ENCODE measurements around the gene ADARB1.

Gene ADARB1

DNA sequence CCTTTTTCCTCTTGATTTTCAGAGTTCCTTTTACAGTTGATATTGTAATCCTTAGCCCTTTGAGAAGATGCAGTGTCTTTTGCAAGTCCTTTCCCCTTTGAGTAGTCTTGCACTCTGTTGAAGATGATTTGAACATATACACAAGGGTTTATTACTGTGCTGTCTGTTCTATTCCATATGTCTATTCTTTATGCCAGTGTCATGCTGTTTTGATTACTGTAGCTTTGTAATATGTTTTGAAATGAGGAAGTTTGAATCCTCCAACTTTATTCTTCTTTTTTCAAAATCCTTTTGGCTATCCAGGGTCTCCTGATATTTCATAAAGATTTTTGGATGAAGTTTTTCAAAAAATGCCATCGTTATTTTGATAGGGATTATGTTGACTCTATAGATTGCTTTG, 112.3 kb downstream of the ADARB1 start:
- no peaks in the 10 kb centered on the region for H3K36me3 ChIP-seq (ENCODE audit: control insufficient read depth, insufficient read depth, low read length)
- no peak overlapping the region for H3K4me3 ChIP-seq (replicated peaks; ENCODE audit: low read depth, low read length)
- TF ChIP-seq, protein P1, sequence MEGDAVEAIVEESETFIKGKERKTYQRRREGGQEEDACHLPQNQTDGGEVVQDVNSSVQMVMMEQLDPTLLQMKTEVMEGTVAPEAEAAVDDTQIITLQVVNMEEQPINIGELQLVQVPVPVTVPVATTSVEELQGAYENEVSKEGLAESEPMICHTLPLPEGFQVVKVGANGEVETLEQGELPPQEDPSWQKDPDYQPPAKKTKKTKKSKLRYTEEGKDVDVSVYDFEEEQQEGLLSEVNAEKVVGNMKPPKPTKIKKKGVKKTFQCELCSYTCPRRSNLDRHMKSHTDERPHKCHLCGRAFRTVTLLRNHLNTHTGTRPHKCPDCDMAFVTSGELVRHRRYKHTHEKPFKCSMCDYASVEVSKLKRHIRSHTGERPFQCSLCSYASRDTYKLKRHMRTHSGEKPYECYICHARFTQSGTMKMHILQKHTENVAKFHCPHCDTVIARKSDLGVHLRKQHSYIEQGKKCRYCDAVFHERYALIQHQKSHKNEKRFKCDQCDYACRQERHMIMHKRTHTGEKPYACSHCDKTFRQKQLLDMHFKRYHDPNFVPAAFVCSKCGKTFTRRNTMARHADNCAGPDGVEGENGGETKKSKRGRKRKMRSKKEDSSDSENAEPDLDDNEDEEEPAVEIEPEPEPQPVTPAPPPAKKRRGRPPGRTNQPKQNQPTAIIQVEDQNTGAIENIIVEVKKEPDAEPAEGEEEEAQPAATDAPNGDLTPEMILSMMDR (IDR thresholded peaks at IDR 0.05; ENCODE audit: insufficient read depth, low read length, poor library complexity, severe bottlenecking) = no peak
- H3K27me3 ChIP-seq (replicated peaks; ENCODE audit: control insufficient read depth, insufficient read depth, low read length) = no peaks in the 10 kb centered on the region; the same call in 1 of the 2 replicates
- DNase-seq (ENCODE audit: extremely low read depth, insufficient read length) = no peak

DNA sequence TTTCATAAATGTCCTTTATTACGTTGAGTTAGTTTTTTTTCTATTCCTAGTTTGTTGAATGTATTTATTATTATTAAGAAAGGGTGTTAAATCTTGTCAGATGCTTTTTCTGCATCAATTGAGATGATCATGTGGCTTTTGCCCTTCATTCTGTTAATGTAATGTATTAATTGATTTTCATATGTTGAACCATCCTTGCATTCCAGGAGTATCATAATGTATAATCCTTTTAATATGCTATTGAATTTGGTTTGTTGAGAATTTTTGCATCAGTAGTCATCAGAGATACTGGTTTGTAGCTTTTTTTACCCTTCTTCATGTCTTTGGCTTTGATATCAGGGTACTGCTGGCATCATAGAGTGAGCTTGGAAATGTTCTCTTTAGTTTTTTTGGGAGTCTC, 113.3 kb downstream of the ADARB1 start:
- DNase-seq (ENCODE audit: extremely low read depth, insufficient read length) = no peak
- H3K4me3 ChIP-seq (replicated peaks; ENCODE audit: low read depth, low read length) = no peak overlapping the region
- TF ChIP-seq, protein P1 (IDR thresholded peaks at IDR 0.05; ENCODE audit: insufficient read depth, low read length, poor library complexity, severe bottlenecking) = no peak
- no peaks in the 10 kb centered on the region for H3K36me3 ChIP-seq (ENCODE audit: control insufficient read depth, insufficient read depth, low read length)
- H3K27me3 ChIP-seq (replicated peaks; ENCODE audit: control insufficient read depth, insufficient read depth, low read length) = no peaks in the 10 kb centered on the region

DNA sequence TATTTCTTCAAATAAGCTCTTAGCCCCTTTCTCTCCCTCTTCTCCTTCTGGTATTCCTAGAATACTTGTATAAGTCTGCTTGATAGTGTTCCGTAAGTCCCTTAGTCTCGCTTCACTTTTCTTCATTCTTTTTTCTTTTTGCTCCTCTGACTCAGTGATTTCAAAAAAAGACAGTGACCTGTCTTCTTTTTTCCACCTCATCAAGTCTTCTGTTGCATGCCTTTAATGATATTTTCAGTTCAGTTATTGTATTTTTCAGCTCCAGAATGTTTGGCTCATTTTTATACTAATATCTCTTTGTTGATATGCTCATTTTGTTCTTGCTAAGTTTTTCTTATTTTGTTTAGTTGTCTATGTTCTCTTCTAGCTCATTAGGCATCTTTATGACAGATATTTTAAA, 115.6 kb downstream of the ADARB1 start:
- Histone ChIP-seq H3K4me3 (replicated peaks; ENCODE audit: low read depth, low read length) (no peak overlapping the region), H3K36me3 (ENCODE audit: control insufficient read depth, insufficient read depth, low read length) (no peaks in the 10 kb centered on the region), H3K27me3 (replicated peaks; ENCODE audit: control insufficient read depth, insufficient read depth, low read length) (no peaks in the 10 kb centered on the region)
- TF ChIP-seq, protein P1 (IDR thresholded peaks at IDR 0.05; ENCODE audit: insufficient read depth, low read length, poor library complexity, severe bottlenecking) = no peak
- no peak for DNase-seq (ENCODE audit: extremely low read depth, insufficient read length)

DNA sequence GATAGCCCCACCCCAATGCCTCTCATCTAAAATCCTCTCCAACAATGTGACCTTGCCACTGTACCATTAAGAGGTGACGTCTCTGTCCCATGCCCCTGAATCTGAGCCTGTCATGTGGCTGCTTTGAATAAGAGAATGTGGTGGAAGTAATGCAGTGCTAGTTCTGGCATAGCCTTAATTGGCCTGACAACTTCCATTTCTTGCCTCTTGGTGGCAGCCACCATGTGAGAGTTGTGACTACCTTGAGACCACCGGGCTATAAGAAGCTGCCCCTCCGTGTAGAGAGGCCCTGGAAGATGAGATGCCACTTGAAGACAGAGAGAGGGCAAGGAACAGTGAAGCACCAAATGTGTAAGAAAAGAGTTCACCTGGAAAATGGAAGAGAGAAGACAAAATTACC, 118.0 kb downstream of the ADARB1 start:
- Histone ChIP-seq H3K36me3 (ENCODE audit: control insufficient read depth, insufficient read depth, low read length) (no peaks in the 10 kb centered on the region), H3K27me3 (replicated peaks; ENCODE audit: control insufficient read depth, insufficient read depth, low read length) (no peaks in the 10 kb centered on the region), H3K4me3 (replicated peaks; ENCODE audit: low read depth, low read length) (no peak overlapping the region)
- TF ChIP-seq, protein P1 (IDR thresholded peaks at IDR 0.05; ENCODE audit: insufficient read depth, low read length, poor library complexity, severe bottlenecking) = peak; percentile 7
- no peak for DNase-seq (ENCODE audit: extremely low read depth, insufficient read length)

DNA sequence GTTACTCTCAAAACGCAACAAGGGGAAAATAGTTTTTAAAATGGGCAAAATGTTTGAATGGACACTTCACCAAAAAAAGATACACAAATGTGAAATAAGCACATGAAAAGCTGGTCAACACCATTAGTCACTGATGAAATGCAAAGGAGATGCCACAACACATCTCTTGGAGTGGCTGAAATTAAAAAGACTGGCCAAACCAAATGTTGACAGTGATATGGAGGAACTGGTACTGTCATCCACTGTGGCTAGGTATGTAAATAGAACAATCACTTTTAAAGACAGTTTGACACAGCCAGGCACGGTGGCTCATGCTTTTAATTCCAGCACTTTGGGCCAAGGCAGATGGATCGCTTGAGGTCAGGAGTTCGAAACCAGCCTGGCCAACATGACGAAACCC, 122.2 kb downstream of the ADARB1 start:
- H3K4me3 ChIP-seq (replicated peaks; ENCODE audit: low read depth, low read length) = no peak overlapping the region
- TF ChIP-seq, protein P1 (IDR thresholded peaks at IDR 0.05; ENCODE audit: insufficient read depth, low read length, poor library complexity, severe bottlenecking) = no peak
- no peaks in the 10 kb centered on the region for H3K27me3 ChIP-seq (replicated peaks; ENCODE audit: control insufficient read depth, insufficient read depth, low read length)
- DNase-seq (ENCODE audit: extremely low read depth, insufficient read length) = no peak
- H3K36me3 ChIP-seq (ENCODE audit: control insufficient read depth, insufficient read depth, low read length) = no peaks in the 10 kb centered on the region

DNA sequence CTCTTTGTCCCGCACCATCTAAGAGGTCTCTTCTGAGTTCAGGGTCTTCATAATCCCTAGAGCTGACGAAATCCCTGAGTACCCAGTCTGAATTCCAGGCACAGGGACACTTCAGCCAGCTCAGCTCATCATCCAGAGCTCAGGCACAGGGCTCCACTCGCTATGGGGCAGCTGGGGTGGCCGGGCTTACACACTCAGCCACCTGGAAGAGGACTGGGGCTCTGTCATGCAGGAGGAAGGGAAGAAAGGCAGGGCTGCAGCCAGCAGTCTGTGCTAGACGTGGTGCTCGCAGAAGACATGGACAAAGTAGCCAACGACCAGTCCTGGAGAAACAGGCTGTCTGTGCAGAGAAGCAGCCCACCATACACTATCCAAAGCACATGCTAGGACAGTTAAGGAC, 124.8 kb downstream of the ADARB1 start:
- TF ChIP-seq, protein P1 (IDR thresholded peaks at IDR 0.05; ENCODE audit: insufficient read depth, low read length, poor library complexity, severe bottlenecking) = no peak
- Histone ChIP-seq H3K36me3 (ENCODE audit: control insufficient read depth, insufficient read depth, low read length) (no peaks in the 10 kb centered on the region), H3K27me3 (replicated peaks; ENCODE audit: control insufficient read depth, insufficient read depth, low read length) (no peaks in the 10 kb centered on the region), H3K4me3 (replicated peaks; ENCODE audit: low read depth, low read length) (no peak overlapping the region)
- DNase-seq (ENCODE audit: extremely low read depth, insufficient read length) = no peak
